ENCODE data around the gene KLHL21.

DNA sequence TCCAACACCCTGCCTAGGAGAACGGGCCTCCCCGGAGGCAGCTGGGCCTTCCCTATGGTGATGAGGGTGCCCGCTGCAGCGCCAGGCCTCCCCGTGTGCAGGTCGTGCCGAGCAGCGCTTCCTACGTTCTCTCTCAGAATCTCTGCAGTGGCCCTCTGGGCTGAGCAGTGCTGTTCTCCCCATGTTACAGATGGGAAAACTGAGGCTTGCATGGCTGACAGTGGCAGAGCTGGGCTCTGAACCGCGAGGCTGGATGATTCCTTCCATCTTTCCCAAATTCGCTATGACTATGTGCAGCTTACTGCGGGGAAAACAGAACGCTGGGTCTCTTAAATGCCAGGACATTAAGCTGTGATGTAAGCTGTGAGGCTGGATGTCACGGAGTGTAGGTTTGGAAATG, 8.9 kb downstream of the KLHL21 start:
- TF ChIP-seq, protein P1, sequence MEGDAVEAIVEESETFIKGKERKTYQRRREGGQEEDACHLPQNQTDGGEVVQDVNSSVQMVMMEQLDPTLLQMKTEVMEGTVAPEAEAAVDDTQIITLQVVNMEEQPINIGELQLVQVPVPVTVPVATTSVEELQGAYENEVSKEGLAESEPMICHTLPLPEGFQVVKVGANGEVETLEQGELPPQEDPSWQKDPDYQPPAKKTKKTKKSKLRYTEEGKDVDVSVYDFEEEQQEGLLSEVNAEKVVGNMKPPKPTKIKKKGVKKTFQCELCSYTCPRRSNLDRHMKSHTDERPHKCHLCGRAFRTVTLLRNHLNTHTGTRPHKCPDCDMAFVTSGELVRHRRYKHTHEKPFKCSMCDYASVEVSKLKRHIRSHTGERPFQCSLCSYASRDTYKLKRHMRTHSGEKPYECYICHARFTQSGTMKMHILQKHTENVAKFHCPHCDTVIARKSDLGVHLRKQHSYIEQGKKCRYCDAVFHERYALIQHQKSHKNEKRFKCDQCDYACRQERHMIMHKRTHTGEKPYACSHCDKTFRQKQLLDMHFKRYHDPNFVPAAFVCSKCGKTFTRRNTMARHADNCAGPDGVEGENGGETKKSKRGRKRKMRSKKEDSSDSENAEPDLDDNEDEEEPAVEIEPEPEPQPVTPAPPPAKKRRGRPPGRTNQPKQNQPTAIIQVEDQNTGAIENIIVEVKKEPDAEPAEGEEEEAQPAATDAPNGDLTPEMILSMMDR (IDR thresholded peaks at IDR 0.05): no peak
- no peak for TF ChIP-seq POLR2A (IDR thresholded peaks at IDR 0.05)
